Naive thymus-derived CD8-positive, alpha-beta T cell (primary cell): ENCODE data around the gene CELSR2. TPM values are rescaled to one million over a fixed set of nuclear protein-coding genes. Genes with fewer than 3 reads are reported as not detected.
"Not testable (repeated sequence)": the region's sequence is repeated elsewhere in the genome, so short reads cannot be mapped to it uniquely, and the experiment has no call there.

Source experiments
- ATAC-seq, 2 donors: fragments of 150-1000 bp; cut with Tn5 transposase in 1 of 2; sonication (Bioruptor Pico), chemical (Tn5 transposase) in 1 of 2; 1 replicate in 1 of 2; 2 replicates in 1 of 2; pipeline ENCODE4 v1.10.0; 2021; ENCODE audit warnings: mild to moderate bottlenecking in 2 of 2, moderate library complexity in 2 of 2
- POLR2A ChIA-PET: fragments of 350-600 bp; sonication (Branson Sonifier 250); formaldehyde crosslinking; loops from one replicate; lab custom pipeline; 2021; ENCODE audit warnings: antibody characterized with exemption; lab: Charles Lee
- DNase-seq, 10 donors: peaks; one replicate each; pipeline versions ENCODE4 v3.0.0 to v3.0.0-alpha.2; 2020 to 2022
- H3K27ac Mint-ChIP-seq, 10 donors: one replicate each; pipeline ENCODE4 v1.8.0; 2020 to 2022; ENCODE audit warnings: mild to moderate bottlenecking in 10 of 10, mixed read lengths in 10 of 10, moderate library complexity in 4 of 10, inconsistent platforms in 1 of 10
- H3K27me3 Mint-ChIP-seq, 5 donors: one replicate each; pipeline ENCODE4 v1.8.0; 2021 to 2022; ENCODE audit warnings: mixed read lengths in 5 of 5
- H3K36me3 Mint-ChIP-seq, 3 donors: one replicate each; pipeline ENCODE4 v1.8.0; 2020 to 2022; ENCODE audit warnings: mixed read lengths in 3 of 3, mild to moderate bottlenecking in 2 of 3, inconsistent platforms in 1 of 3
- H3K4me1 Mint-ChIP-seq, 4 donors: one replicate each; pipeline ENCODE4 v1.8.0; 2021 to 2022; ENCODE audit warnings: mixed read lengths in 4 of 4
- H3K4me3 Mint-ChIP-seq, 10 donors: one replicate each; pipeline ENCODE4 v1.8.0; 2020 to 2022; ENCODE audit warnings: mild to moderate bottlenecking in 10 of 10, mixed read lengths in 10 of 10, moderate library complexity in 6 of 10, inconsistent platforms in 1 of 10
- H3K9me3 Mint-ChIP-seq, 9 donors: one replicate each; pipeline ENCODE4 v1.8.0; 2020 to 2022; ENCODE audit warnings: mixed read lengths in 9 of 9, mild to moderate bottlenecking in 3 of 9, inconsistent platforms in 1 of 9, moderate library complexity in 1 of 9
- polyA plus RNA-seq, 3 donors: library from polyadenylated mRNA; unstranded; fragments of 300-500 nt; fragmentation: Illumina TruSeq; gene quantifications; one replicate each; pipeline ENCODE4 v1.2.3, GENCODE V29; 2021
- total RNA-seq, 8 experiments: library from RNA in 2 of 8; stranded (reverse) in 2 of 8; gene quantifications; one replicate each; pipeline ENCODE4 v1.2.3 and lab custom pipeline; 2021 to 2026

The CELSR2 gene
- total and polyA plus RNA-seq, 5 experiments from 2014 or later: 0.20 to 6.8 (median 0.94) TPM

DNA sequence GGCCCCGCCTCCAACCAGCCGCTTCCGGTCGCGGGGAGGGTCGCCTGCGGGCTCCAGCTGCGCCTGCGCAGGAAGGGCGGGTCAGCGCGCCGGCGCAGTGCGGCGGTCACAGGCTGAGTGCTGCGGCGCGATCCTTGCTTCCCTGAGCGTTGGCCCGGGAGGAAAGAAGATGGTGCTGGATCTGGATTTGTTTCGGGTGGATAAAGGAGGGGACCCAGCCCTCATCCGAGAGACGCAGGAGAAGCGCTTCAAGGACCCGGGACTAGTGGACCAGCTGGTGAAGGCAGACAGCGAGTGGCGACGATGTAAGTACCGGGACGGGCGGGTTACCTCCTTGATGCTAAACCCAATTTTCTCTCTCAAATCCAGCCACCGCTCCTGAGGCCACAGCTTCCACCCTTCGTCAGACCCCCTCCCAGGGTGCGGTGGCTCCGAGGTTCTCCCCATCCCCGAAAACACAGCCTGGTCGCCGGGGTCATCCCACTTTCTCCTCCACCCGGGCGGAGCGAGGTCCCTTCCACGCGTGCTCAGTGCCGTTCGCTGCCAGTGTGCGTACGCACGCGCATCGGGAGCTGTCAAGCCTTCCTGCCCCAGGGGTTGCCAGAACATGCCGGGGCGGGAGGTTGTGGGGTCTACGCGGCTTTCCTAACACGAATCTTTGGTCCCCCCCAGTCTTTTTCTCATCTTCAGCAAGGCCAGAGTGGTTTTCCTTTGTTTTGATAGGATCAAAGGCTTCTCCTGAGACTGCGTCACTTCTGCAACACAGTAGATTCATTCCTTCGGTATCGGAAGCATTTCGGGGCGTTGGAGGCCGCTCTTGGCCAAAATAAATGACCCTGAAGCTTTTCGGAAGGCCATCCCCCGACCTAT lies 35.3 kb upstream of the CELSR2 start, which contains the start of gene SARS1:
SARS1 (plus strand) TSS at position 95 of the 870 bp plus-strand sequence; CDS start at position 170, 75 bp downstream.
- POLR2A ChIA-PET: interaction anchor here (0.5 to 2.5 kb wide), 27 partner anchors 9 to 1125 kb away, joined by 3 to 27 read pairs (median 5); partner anchors contain the start of genes ATXN7L2, CELSR2, GNAI3 and PRPF38B
- peaks cover 0 to 3% (median 0%) of the 10 kb centered on the region in 5 donors for H3K27me3 Mint-ChIP-seq
- H3K9me3 Mint-ChIP-seq: no peaks in the 10 kb centered on the region
- H3K36me3 Mint-ChIP-seq: peaks cover 4 to 28% (median 4%) of the 10 kb centered on the region in 3 donors
- peak within 1 kb of the TSS; percentile 93 to 100 (median 99) for H3K4me3 Mint-ChIP-seq
- ATAC-seq: peak; percentile 89
- DNase-seq: peak; percentile 73 to 94 (median 88)
- H3K4me1 Mint-ChIP-seq: peaks cover 24 to 44% (median 38%) of the 10 kb centered on the region in 4 donors
- peak within 1 kb of the TSS; percentile 92 to 99 (median 97) for H3K27ac Mint-ChIP-seq

DNA sequence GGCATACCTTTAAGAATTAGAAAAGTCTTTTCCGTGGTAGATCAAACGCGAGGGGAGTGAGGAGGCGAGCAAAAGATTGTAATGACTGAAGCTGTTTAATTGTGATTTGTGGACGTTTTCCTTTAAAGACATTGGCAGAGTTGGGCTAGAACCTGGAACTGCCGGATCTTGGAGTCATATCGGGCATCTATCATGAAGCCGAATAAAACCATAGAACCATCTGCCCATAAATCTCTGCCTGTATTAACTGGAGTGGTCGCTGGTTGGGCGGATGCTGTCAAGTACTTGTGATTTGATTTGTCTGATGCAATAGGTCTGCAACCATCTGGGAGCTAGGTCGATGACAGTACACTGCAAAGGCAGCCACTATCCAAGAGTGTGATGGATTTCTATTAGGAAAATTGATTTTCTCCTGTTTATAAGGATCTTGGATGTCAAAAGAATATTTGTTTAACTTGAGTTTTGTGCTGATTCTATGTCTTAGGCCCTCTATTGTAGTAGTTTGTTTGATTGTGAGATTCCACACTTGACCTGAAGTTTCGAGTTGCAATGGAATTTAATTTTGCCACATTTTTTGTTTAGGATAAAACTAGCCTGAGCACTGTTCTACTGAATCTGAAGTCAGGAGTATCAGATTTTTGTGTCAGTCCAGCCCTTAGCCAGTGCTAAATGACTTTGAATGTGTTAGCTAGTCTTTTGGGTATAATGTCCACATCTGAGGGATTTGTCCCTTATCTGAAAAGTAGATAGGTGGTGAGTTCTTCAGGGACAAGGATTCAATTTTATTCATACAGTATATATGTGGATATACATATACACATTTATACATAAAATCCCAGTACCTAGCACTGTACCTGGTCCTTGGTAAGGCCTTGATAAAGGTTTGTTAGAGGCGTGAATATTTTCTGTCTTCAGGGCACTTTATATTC lies 34.4 kb upstream of the CELSR2 start:
- no peak for ATAC-seq
- peak overlapping the region; percentile 92 to 99 (median 97) for H3K27ac Mint-ChIP-seq
- no peaks in the 10 kb centered on the region for H3K27me3 Mint-ChIP-seq
- POLR2A ChIA-PET: interaction anchor here (0.5 to 2.5 kb wide), 21 partner anchors 9 to 586 kb away, joined by 3 to 27 read pairs (median 6); partner anchors contain the start of genes ATXN7L2, CELSR2, GNAI3 and PSMA5
- H3K36me3 Mint-ChIP-seq: peaks cover 4 to 34% (median 6%) of the 10 kb centered on the region in 3 donors
- H3K4me1 Mint-ChIP-seq: peaks cover 24 to 49% (median 38%) of the 10 kb centered on the region in 4 donors
- DNase-seq: peak in 1 of 10 donors; percentile 11
- peak overlapping the region; percentile 93 to 100 (median 99) for H3K4me3 Mint-ChIP-seq
- no peaks in the 10 kb centered on the region for H3K9me3 Mint-ChIP-seq

DNA sequence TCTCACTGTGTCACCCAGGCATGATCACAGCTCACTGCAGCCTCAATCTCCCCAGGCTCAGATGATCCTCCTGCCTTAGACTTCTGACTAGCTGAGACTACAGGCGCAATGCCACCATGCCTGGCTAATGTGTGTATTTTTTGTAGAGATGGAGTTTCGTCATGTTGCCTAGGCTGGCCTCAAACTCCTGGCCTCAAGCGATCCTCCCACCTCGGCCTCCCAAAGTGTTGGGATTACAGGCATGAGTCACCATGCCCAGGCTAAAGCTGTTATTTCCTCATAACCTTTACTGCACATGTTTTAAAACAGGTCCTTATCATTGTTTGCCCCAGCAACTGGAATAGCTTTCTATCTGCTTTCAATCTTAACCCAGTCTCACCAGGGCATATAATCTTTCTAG lies 32.7 kb upstream of the CELSR2 start:
- DNase-seq (no peak), ATAC-seq (no peak)
- POLR2A ChIA-PET: no interaction called here
- Mint-ChIP-seq H3K4me3 (peak overlapping the region; percentile 14 to 99 (median 96)), H3K27me3 (no peaks in the 10 kb centered on the region), H3K9me3 (no peaks in the 10 kb centered on the region), H3K27ac (peak overlapping the region in 8 of 10 donors; percentile 14 to 95 (median 57)), H3K4me1 (peaks cover 28 to 62% (median 49%) of the 10 kb centered on the region in 4 donors), H3K36me3 (peaks cover 4 to 43% (median 6%) of the 10 kb centered on the region in 3 donors)

DNA sequence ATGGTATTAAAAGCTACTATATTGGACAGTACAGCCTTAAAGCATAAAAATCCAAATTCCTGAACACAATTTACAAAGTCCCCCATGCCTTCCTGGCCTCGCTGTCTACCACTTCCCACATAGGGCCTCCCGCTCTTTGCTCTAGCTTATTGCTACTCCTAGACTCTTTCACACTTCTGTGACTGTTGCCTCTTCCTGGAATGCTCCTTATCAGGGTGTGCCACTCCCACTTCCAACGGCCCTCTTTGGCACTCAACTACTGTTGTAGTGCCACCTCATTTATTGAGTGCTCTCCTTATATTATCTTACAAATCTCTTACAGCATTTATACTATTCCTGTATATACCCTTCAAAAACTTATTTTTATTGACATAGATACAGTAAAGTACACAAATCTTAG lies 30.8 kb upstream of the CELSR2 start:
- POLR2A ChIA-PET: interaction anchor here (1.1 kb wide), 1 partner anchor 20 kb away, joined by 3 read pairs; no protein-coding TSS in a partner anchor
- Mint-ChIP-seq H3K4me3 (peak overlapping the region in 7 of 10 donors; percentile 1 to 77 (median 35)), H3K9me3 (no peaks in the 10 kb centered on the region), H3K27ac (peak overlapping the region in 1 of 10 donors; percentile 54), H3K36me3 (peaks cover 4 to 55% (median 10%) of the 10 kb centered on the region in 3 donors), H3K27me3 (no peaks in the 10 kb centered on the region), H3K4me1 (peaks cover 31 to 68% (median 58%) of the 10 kb centered on the region in 4 donors)
- ATAC-seq: no peak
- DNase-seq: no peak

DNA sequence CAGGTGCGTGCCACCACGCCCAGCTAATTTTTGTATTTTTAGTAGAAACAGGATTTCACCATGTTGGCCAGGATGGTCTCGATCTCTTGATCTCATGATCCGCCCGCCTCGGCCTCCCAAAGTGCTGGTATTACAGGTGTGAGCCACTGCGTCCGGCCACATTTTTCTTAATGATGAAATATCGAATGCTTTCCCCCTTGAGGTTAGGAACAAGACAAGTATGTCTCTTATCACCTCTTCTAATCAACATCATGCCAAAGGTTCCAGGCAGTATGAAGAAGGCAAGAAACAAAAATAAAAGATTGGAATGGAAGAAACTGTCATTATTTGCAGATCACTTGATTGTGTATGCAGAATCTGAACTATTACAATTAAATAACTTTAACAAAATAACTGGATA lies 28.1 kb upstream of the CELSR2 start:
- not testable (repeated sequence) for H3K9me3 Mint-ChIP-seq, DNase-seq, ATAC-seq, H3K27me3 Mint-ChIP-seq
- Mint-ChIP-seq H3K4me3 (peak overlapping the region in 1 of 10 donors; percentile 49), H3K27ac (peak overlapping the region in 3 of 10 donors; percentile 3 to 36 (median 6)), H3K4me1 (peaks cover 24 to 63% (median 51%) of the 10 kb centered on the region in 4 donors), H3K36me3 (peaks cover 4 to 67% (median 9%) of the 10 kb centered on the region in 3 donors)
- POLR2A ChIA-PET: interaction anchor here (0.7 kb wide), 1 partner anchor 18 kb away, joined by 5 read pairs; no protein-coding TSS in a partner anchor

DNA sequence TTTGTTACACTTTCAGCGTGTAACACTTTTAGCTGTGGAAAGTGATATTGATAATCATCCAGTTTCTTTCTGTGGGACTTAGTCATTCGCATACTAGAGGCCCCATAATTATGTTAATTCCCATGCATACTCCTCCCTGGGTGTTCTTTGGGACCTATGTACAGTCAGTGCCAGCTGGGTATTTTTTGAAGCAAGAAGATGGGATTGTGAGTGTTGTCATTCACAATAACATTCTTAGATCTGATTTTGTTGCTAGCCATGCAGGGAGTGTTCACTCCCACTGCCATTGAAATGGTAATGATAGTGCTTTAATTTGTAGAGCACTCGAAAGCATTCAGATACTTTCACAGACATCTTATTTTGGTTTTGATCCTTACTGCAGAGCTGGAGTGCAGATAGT lies 24.0 kb upstream of the CELSR2 start:
- no peaks in the 10 kb centered on the region for H3K9me3 Mint-ChIP-seq
- no peaks in the 10 kb centered on the region for H3K27me3 Mint-ChIP-seq
- DNase-seq (no peak), ATAC-seq (no peak)
- H3K36me3 Mint-ChIP-seq: peaks cover 0 to 79% (median 5%) of the 10 kb centered on the region in 3 donors
- peaks cover 12 to 42% (median 32%) of the 10 kb centered on the region in 4 donors for H3K4me1 Mint-ChIP-seq
- POLR2A ChIA-PET: interaction anchor here (3.3 kb wide), 1 partner anchor 11 kb away, joined by 12 read pairs; the partner anchor contains the start of gene SARS1
- H3K27ac Mint-ChIP-seq: peak overlapping the region in 2 of 10 donors; percentile 11 to 32
- H3K4me3 Mint-ChIP-seq: no peak overlapping the region

DNA sequence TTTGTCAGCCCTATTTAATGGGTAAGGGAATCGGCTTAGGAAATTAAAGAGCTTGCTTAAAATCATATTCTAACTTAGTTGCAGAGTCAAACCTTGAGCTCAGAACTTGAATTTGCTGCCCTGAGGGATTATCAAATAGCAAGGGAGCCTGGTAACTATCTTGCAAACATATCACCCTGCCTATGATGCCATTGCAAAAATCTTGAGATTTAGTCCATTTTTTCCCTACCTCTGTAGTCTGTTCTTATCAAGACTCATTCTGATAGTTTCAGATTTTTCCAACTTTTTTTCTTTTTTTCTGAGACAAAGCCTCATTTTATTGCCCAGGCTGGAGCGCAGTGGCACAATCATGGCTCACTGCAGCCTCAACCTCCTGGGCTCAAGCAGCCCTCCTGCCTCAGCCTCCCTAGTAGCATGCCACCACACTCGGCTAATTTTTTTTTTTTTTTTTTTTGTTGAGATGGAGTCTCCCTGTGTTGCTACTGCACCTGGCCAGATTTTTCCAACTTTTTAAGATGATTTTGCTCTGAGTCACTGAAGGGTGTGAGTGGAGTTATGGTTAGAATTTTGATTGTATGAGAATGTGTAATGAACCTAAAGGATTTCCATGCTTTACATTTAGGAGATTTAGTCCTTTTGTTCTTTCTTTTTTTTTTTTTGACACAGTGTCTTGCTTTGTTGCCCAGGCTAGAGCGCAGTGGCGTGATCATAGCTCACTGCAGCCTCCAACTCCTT lies 23.5 kb upstream of the CELSR2 start:
- Mint-ChIP-seq H3K27me3 (no peaks in the 10 kb centered on the region), H3K36me3 (peaks cover 0 to 82% (median 5%) of the 10 kb centered on the region in 3 donors), H3K4me1 (peaks cover 9 to 39% (median 29%) of the 10 kb centered on the region in 4 donors), H3K9me3 (no peaks in the 10 kb centered on the region), H3K27ac (peak overlapping the region in 5 of 10 donors; percentile 11 to 43 (median 20)), H3K4me3 (peak overlapping the region in 1 of 10 donors; percentile 14)
- ATAC-seq (no peak), DNase-seq (no peak)
- POLR2A ChIA-PET: interaction anchor here (1.3 kb wide), 1 partner anchor 12 kb away, joined by 8 read pairs; the partner anchor contains the start of gene SARS1

DNA sequence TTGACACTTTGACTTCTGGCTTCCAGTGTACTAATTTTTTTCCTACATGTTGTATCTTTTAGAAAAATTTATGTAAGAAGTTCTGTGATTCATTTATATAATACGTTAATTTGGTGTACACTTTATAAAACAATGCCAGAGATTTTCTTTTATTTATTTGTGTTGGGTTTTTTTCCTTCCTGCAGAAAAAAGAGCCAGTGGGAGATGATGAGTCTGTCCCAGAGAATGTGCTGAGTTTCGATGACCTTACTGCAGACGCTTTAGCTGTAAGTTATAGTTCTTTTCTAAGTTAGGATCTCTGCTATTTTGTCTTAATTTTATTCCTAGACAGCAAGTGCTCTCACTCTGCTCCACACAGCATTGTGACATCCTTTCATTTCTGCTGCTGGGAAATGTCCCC lies 21.2 kb upstream of the CELSR2 start:
- H3K27ac Mint-ChIP-seq: peak overlapping the region in 2 of 10 donors; percentile 12 to 29
- no peaks in the 10 kb centered on the region for H3K9me3 Mint-ChIP-seq
- no peak for ATAC-seq
- no peaks in the 10 kb centered on the region for H3K27me3 Mint-ChIP-seq
- peaks cover 8 to 23% (median 16%) of the 10 kb centered on the region in 4 donors for H3K4me1 Mint-ChIP-seq
- DNase-seq: no peak
- POLR2A ChIA-PET: no interaction called here
- H3K4me3 Mint-ChIP-seq: no peak overlapping the region
- peaks cover 0 to 91% (median 3%) of the 10 kb centered on the region in 3 donors for H3K36me3 Mint-ChIP-seq

DNA sequence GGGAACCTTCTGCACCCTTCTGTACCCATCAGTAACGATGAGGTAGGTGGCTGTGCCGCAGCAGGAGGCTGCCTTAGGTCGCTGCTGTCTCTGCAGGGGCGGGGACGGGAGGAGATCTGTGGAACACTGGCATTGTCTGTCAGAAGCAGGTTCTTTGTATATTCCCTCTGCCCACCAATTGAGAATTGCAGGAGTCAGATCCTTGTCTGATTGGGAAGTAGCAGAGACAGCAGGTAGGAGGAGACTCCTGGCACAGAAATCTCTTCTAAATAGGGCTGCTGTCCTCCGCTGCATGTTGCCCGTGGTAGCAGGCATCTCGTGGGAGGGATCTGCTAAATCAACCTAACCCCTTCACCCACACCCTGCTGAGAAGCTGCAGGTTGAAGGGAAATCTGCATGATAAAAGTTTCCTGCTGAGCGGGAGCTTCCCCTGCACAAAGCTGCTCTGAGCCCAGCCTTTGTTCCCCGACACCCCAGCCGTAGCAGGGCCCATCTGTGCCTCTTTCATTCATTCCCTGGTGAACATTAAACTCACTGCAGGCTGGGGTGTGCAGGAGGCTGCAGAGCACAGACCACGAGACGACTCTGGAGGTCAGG lies 19.7 kb upstream of the CELSR2 start:
- no peak for DNase-seq
- Mint-ChIP-seq H3K27me3 (no peaks in the 10 kb centered on the region), H3K27ac (peak overlapping the region in 1 of 10 donors; percentile 76), H3K4me3 (no peak overlapping the region), H3K9me3 (no peaks in the 10 kb centered on the region), H3K4me1 (peaks cover 5 to 18% (median 10%) of the 10 kb centered on the region in 4 donors), H3K36me3 (peaks cover 0 to 90% (median 3%) of the 10 kb centered on the region in 3 donors)
- no peak for ATAC-seq
- POLR2A ChIA-PET: no interaction called here

DNA sequence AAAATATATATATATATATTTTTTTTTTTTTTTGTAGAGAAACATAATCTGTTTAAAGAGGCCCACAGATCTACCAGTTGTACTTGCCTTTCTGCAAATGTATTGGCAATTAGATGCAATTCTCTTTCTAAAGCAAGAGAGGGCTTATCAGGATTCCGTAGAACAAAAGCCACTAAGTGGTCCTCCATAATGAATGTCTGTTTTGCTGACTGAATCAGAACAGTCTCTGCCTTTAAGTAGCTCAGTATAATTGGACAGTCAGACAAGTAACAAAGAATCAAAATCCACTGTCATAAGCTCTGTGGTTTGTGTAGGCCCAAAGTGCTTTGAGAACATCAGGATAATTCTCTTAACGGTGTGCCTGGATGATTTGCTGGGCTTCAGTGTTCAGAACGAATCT lies 18.3 kb upstream of the CELSR2 start:
- Mint-ChIP-seq H3K9me3 (no peaks in the 10 kb centered on the region), H3K36me3 (peaks cover 0 to 92% (median 5%) of the 10 kb centered on the region in 3 donors), H3K4me3 (no peak overlapping the region), H3K4me1 (peaks cover under 1 to 19% (median 4%) of the 10 kb centered on the region in 4 donors), H3K27ac (peak overlapping the region in 2 of 10 donors; percentile 17 to 37), H3K27me3 (no peaks in the 10 kb centered on the region)
- POLR2A ChIA-PET: interaction anchor here (1.8 kb wide), 1 partner anchor 17 kb away, joined by 5 read pairs; the partner anchor contains the start of gene SARS1
- ATAC-seq: no peak
- no peak for DNase-seq

DNA sequence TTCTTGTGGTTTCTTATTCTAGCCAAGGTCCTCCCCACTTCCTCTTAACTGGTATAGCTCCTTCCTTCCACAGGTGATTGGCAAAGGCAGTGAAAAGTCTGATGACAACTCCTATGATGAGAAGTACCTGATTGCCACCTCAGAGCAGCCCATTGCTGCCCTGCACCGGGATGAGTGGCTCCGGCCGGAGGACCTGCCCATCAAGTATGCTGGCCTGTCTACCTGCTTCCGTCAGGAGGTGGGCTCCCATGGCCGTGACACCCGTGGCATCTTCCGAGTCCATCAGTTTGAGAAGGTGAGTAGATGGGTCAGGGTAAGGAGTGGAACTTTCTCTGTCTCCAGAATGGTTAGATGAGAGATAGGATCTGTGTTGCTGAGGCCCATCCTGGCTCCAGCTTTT lies 14.2 kb upstream of the CELSR2 start:
- H3K4me1 Mint-ChIP-seq: peaks cover 0 to 12% (median 3%) of the 10 kb centered on the region in 4 donors
- no peaks in the 10 kb centered on the region for H3K27me3 Mint-ChIP-seq
- ATAC-seq (no peak), DNase-seq (no peak)
- peak overlapping the region in 8 of 10 donors; percentile 26 to 87 (median 60) for H3K27ac Mint-ChIP-seq
- peaks cover 0 to 86% (median 7%) of the 10 kb centered on the region in 3 donors for H3K36me3 Mint-ChIP-seq
- POLR2A ChIA-PET: no interaction called here
- H3K4me3 Mint-ChIP-seq: no peak overlapping the region
- no peaks in the 10 kb centered on the region for H3K9me3 Mint-ChIP-seq
